A549 (cell line): Measurements from ENCODE around the gene TCF7L2.

Experiments
- CEBPB ChIP-seq, 2 experiments: fragments of >200 bp in 1 of 2; sonication (Bioruptor Twin) in 1 of 2; formaldehyde crosslinking in 1 of 2; IDR thresholded peaks; 2 replicates each; pipeline ENCODE4 v1.6.1; 2012 to 2016
- POLR2A ChIP-seq: IDR thresholded peaks from 2 replicates; pipeline ENCODE4 v1.6.1; 2012; ENCODE audit warnings: mild to moderate bottlenecking, low read length
- RNF2 ChIP-seq: fragments of 200-600 bp; sonication (generic); IDR thresholded peaks from 2 replicates; pipeline ENCODE4 v1.6.1; 2016; ENCODE audit warnings: low read depth, mild to moderate bottlenecking, antibody characterized with exemption, moderate library complexity, borderline replicate concordance
- TP53 ChIP-seq: fragments of 250-450 bp; sonication (Bioruptor Pico); IDR thresholded peaks from 2 replicates; pipeline ENCODE4 v1.5.0; 2021; ENCODE audit warnings: mild to moderate bottlenecking, moderate library complexity
- TF ChIP-seq, protein P1 (sequence below): fragments of 200-600 bp; sonication (generic); IDR thresholded peaks from 2 replicates; pipeline ENCODE4 v1.6.1; 2016; ENCODE audit warnings: antibody characterized with exemption, mild to moderate bottlenecking, moderate library complexity
- TF ChIP-seq, protein P2 (sequence below): fragments of >200 bp; sonication (Bioruptor Twin); formaldehyde crosslinking; IDR thresholded peaks from 3 replicates; pipeline ENCODE4 v1.5.1; 2016

DNA sequence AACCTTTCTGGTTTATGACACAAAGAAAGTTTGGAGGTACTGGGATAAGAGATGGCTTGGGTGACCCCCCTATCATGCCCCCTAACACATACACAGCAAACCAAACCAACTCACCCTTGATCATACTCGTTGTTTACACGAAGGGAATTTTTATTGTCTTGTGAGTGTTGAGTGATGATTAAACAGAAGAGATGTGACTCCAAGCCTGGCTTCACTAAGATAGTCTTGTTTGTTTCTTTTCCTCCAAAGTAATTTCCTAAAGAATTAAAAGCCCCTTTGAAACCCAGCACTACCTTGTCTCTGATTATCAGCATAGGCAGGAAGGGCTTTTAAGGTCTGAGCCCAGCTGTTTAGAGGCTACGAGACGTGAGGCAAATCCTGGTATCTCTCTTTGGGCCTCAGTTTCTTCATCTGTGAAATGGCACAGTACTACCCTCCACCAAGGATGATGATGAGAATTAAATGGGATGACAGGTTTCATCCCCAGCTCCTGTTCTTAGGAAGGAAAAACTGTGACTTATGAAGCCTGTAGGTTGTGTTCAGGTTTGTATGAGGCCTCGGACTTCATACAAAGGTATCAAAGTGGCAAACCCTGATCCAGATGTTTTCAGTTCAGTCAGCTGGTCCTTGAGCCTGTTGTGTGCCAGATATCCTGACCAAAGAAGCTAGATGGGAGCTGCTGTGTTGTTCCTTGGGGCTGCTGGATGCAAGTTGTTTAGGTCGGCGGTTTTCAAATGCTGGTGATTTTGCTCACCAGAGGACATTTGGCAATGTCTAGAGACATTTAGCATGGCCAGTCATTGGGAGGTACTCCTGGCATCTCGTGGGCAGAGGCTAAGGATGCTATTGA is 51.8 kb downstream of the TCF7L2 start:
- TF ChIP-seq POLR2A (no peak), TP53 (CRISPR knock-in tag) (no peak), RNF2 (no peak), CEBPB (IDR thresholded peaks at IDR 0.05) (no peak)
- TF ChIP-seq, protein P1, sequence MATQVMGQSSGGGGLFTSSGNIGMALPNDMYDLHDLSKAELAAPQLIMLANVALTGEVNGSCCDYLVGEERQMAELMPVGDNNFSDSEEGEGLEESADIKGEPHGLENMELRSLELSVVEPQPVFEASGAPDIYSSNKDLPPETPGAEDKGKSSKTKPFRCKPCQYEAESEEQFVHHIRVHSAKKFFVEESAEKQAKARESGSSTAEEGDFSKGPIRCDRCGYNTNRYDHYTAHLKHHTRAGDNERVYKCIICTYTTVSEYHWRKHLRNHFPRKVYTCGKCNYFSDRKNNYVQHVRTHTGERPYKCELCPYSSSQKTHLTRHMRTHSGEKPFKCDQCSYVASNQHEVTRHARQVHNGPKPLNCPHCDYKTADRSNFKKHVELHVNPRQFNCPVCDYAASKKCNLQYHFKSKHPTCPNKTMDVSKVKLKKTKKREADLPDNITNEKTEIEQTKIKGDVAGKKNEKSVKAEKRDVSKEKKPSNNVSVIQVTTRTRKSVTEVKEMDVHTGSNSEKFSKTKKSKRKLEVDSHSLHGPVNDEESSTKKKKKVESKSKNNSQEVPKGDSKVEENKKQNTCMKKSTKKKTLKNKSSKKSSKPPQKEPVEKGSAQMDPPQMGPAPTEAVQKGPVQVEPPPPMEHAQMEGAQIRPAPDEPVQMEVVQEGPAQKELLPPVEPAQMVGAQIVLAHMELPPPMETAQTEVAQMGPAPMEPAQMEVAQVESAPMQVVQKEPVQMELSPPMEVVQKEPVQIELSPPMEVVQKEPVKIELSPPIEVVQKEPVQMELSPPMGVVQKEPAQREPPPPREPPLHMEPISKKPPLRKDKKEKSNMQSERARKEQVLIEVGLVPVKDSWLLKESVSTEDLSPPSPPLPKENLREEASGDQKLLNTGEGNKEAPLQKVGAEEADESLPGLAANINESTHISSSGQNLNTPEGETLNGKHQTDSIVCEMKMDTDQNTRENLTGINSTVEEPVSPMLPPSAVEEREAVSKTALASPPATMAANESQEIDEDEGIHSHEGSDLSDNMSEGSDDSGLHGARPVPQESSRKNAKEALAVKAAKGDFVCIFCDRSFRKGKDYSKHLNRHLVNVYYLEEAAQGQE, result no peak
- TF ChIP-seq, protein P2, sequence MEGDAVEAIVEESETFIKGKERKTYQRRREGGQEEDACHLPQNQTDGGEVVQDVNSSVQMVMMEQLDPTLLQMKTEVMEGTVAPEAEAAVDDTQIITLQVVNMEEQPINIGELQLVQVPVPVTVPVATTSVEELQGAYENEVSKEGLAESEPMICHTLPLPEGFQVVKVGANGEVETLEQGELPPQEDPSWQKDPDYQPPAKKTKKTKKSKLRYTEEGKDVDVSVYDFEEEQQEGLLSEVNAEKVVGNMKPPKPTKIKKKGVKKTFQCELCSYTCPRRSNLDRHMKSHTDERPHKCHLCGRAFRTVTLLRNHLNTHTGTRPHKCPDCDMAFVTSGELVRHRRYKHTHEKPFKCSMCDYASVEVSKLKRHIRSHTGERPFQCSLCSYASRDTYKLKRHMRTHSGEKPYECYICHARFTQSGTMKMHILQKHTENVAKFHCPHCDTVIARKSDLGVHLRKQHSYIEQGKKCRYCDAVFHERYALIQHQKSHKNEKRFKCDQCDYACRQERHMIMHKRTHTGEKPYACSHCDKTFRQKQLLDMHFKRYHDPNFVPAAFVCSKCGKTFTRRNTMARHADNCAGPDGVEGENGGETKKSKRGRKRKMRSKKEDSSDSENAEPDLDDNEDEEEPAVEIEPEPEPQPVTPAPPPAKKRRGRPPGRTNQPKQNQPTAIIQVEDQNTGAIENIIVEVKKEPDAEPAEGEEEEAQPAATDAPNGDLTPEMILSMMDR, result no peak
